Stimulated activated effector memory CD8-positive, alpha-beta T cell treated with anti-CD3 and anti-CD28 coated beads, Interleukin-12 subunit alpha, Interleukin-12 subunit beta, amount 100 ng/mL, for 72 hours (primary cell): ENCODE measurements around the gene SLC1A1.
A peak's percentile ranks its signal among the peaks of the same experiment; 100 is the strongest.

Experiments
- ATAC-seq: fragments of 150-1000 bp; cut with Tn5 transposase; 2 replicates; pipeline ENCODE4 v1.10.0; 2021
- DNase-seq, 2 donors: peaks; one replicate each; pipeline ENCODE4 v3.0.0; 2021 to 2022; ENCODE audit warnings: low spot score in 2 of 2
- H3K27ac Mint-ChIP-seq: one replicate; pipeline ENCODE4 v1.8.0; 2022; ENCODE audit warnings: mild to moderate bottlenecking, mixed read lengths
- H3K36me3 Mint-ChIP-seq: one replicate; pipeline ENCODE4 v1.8.0; 2022; ENCODE audit warnings: mild to moderate bottlenecking, mixed read lengths
- H3K4me1 Mint-ChIP-seq: one replicate; pipeline ENCODE4 v1.8.0; 2022; ENCODE audit warnings: mixed read lengths
- H3K4me3 Mint-ChIP-seq: one replicate; pipeline ENCODE4 v1.8.0; 2022; ENCODE audit warnings: mild to moderate bottlenecking, mixed read lengths
- H3K9me3 Mint-ChIP-seq: one replicate; pipeline ENCODE4 v1.8.0; 2022; ENCODE audit warnings: mixed read lengths

SLC1A1 gene

GRCh38 chr9:4573634-4574389 is 83.5 kb downstream of the SLC1A1 start:
- H3K27ac Mint-ChIP-seq: peak overlapping the region; percentile 53
- H3K4me1 Mint-ChIP-seq: peaks cover 25% of the 10 kb centered on the region
- H3K36me3 Mint-ChIP-seq: no peaks in the 10 kb centered on the region
- no peaks in the 10 kb centered on the region for H3K9me3 Mint-ChIP-seq
- DNase-seq: no peak
- no peak for ATAC-seq
- H3K4me3 Mint-ChIP-seq: no peak overlapping the region

GRCh38 chr9:4574657-4575243 is 84.5 kb downstream of the SLC1A1 start:
- H3K27ac Mint-ChIP-seq: peak overlapping the region; percentile 53
- H3K9me3 Mint-ChIP-seq: no peaks in the 10 kb centered on the region
- H3K36me3 Mint-ChIP-seq: no peaks in the 10 kb centered on the region
- DNase-seq: no peak
- peaks cover 25% of the 10 kb centered on the region for H3K4me1 Mint-ChIP-seq
- ATAC-seq: peak; percentile 86
- no peak overlapping the region for H3K4me3 Mint-ChIP-seq

GRCh38 chr9:4575997-4576396 is 85.7 kb downstream of the SLC1A1 start:
- H3K4me1 Mint-ChIP-seq: peaks cover 25% of the 10 kb centered on the region
- DNase-seq: no peak
- no peak for ATAC-seq
- H3K27ac Mint-ChIP-seq: no peak overlapping the region
- no peaks in the 10 kb centered on the region for H3K9me3 Mint-ChIP-seq
- H3K4me3 Mint-ChIP-seq: no peak overlapping the region
- no peaks in the 10 kb centered on the region for H3K36me3 Mint-ChIP-seq

GRCh38 chr9:4576448-4576847 is 86.2 kb downstream of the SLC1A1 start:
- Mint-ChIP-seq H3K4me1 (peaks cover 25% of the 10 kb centered on the region), H3K36me3 (no peaks in the 10 kb centered on the region)
- no peak for DNase-seq

GRCh38 chr9:4579001-4579400 is 88.7 kb downstream of the SLC1A1 start:
- ATAC-seq: no peak

More at GRCh38 chr9:4576448-4576847, 86.2 kb downstream of the SLC1A1 start:
- Mint-ChIP-seq H3K4me3 (no peak overlapping the region), H3K27ac (no peak overlapping the region), H3K9me3 (no peaks in the 10 kb centered on the region)
- ATAC-seq: no peak

GRCh38 chr9:4581035-4581760 is 90.9 kb downstream of the SLC1A1 start:
- H3K4me1 Mint-ChIP-seq: no peaks in the 10 kb centered on the region
- H3K27ac Mint-ChIP-seq: no peak overlapping the region
- ATAC-seq (no peak), DNase-seq (no peak)
- H3K9me3 Mint-ChIP-seq: no peaks in the 10 kb centered on the region
- no peaks in the 10 kb centered on the region for H3K36me3 Mint-ChIP-seq
- H3K4me3 Mint-ChIP-seq: no peak overlapping the region

More at GRCh38 chr9:4579001-4579400, 88.7 kb downstream of the SLC1A1 start:
- Mint-ChIP-seq H3K27ac (no peak overlapping the region), H3K4me3 (no peak overlapping the region), H3K4me1 (peaks cover 5% of the 10 kb centered on the region), H3K9me3 (no peaks in the 10 kb centered on the region), H3K36me3 (no peaks in the 10 kb centered on the region)
- DNase-seq: no peak

- H3K4me1 Mint-ChIP-seq: no peaks in the 10 kb centered on the region
- no peak for ATAC-seq
- no peak overlapping the region for H3K27ac Mint-ChIP-seq
- no peak for DNase-seq
- H3K9me3 Mint-ChIP-seq: no peaks in the 10 kb centered on the region
- H3K36me3 Mint-ChIP-seq: no peaks in the 10 kb centered on the region
- no peak overlapping the region for H3K4me3 Mint-ChIP-seq
Observed at GRCh38 chr9:4581861-4582565, 91.7 kb downstream of the SLC1A1 start.

GRCh38 chr9:4583001-4583400 is 92.7 kb downstream of the SLC1A1 start:
- H3K27ac Mint-ChIP-seq: no peak overlapping the region
- H3K9me3 Mint-ChIP-seq: no peaks in the 10 kb centered on the region
- no peak overlapping the region for H3K4me3 Mint-ChIP-seq
- no peak for ATAC-seq
- DNase-seq: no peak
- no peaks in the 10 kb centered on the region for H3K36me3 Mint-ChIP-seq
- H3K4me1 Mint-ChIP-seq: no peaks in the 10 kb centered on the region

- no peak for ATAC-seq
- DNase-seq: no peak
- no peak overlapping the region for H3K4me3 Mint-ChIP-seq
- no peaks in the 10 kb centered on the region for H3K4me1 Mint-ChIP-seq
- no peak overlapping the region for H3K27ac Mint-ChIP-seq
- no peaks in the 10 kb centered on the region for H3K9me3 Mint-ChIP-seq
- no peaks in the 10 kb centered on the region for H3K36me3 Mint-ChIP-seq
Observed at GRCh38 chr9:4584636-4585035, 94.4 kb downstream of the SLC1A1 start.

- Mint-ChIP-seq H3K4me1 (no peaks in the 10 kb centered on the region), H3K36me3 (no peaks in the 10 kb centered on the region), H3K27ac (no peak overlapping the region), H3K9me3 (no peaks in the 10 kb centered on the region), H3K4me3 (no peak overlapping the region)
- DNase-seq: no peak
- ATAC-seq: no peak
Observed at GRCh38 chr9:4585135-4585534, 94.9 kb downstream of the SLC1A1 start.

- H3K27ac Mint-ChIP-seq: no peak overlapping the region
- no peak overlapping the region for H3K4me3 Mint-ChIP-seq
- DNase-seq (no peak), ATAC-seq (no peak)
- H3K4me1 Mint-ChIP-seq: no peaks in the 10 kb centered on the region
- no peaks in the 10 kb centered on the region for H3K9me3 Mint-ChIP-seq
- no peaks in the 10 kb centered on the region for H3K36me3 Mint-ChIP-seq
Observed at GRCh38 chr9:4588721-4589120, 98.5 kb downstream of the SLC1A1 start.

- peaks cover 8% of the 10 kb centered on the region for H3K4me1 Mint-ChIP-seq
- no peaks in the 10 kb centered on the region for H3K36me3 Mint-ChIP-seq
Observed at GRCh38 chr9:4590430-4591122, 100.3 kb downstream of the SLC1A1 start.

GRCh38 chr9:4591123-4591500 is 100.8 kb downstream of the SLC1A1 start:
- DNase-seq: no peak
- Mint-ChIP-seq H3K27ac (no peak overlapping the region), H3K4me1 (peaks cover 13% of the 10 kb centered on the region), H3K4me3 (no peak overlapping the region), H3K9me3 (no peaks in the 10 kb centered on the region), H3K36me3 (no peaks in the 10 kb centered on the region)
- ATAC-seq: no peak

More at GRCh38 chr9:4590430-4591122, 100.3 kb downstream of the SLC1A1 start:
- no peaks in the 10 kb centered on the region for H3K9me3 Mint-ChIP-seq
- H3K27ac Mint-ChIP-seq: no peak overlapping the region
- no peak overlapping the region for H3K4me3 Mint-ChIP-seq
- no peak for DNase-seq
- no peak for ATAC-seq

- Mint-ChIP-seq H3K27ac (no peak overlapping the region), H3K36me3 (no peaks in the 10 kb centered on the region), H3K4me1 (peaks cover 22% of the 10 kb centered on the region), H3K9me3 (no peaks in the 10 kb centered on the region), H3K4me3 (no peak overlapping the region)
- ATAC-seq: no peak
- DNase-seq: no peak
Observed at GRCh38 chr9:4592295-4592694, 102.0 kb downstream of the SLC1A1 start.

GRCh38 chr9:4592886-4593285 is 102.6 kb downstream of the SLC1A1 start:
- no peaks in the 10 kb centered on the region for H3K36me3 Mint-ChIP-seq
- DNase-seq (no peak), ATAC-seq (no peak)
- no peaks in the 10 kb centered on the region for H3K9me3 Mint-ChIP-seq
- H3K4me3 Mint-ChIP-seq: no peak overlapping the region
- H3K4me1 Mint-ChIP-seq: peaks cover 22% of the 10 kb centered on the region
- no peak overlapping the region for H3K27ac Mint-ChIP-seq
